Measurements from ENCODE around the gene ZNF638.

The ZNF638 gene

DNA sequence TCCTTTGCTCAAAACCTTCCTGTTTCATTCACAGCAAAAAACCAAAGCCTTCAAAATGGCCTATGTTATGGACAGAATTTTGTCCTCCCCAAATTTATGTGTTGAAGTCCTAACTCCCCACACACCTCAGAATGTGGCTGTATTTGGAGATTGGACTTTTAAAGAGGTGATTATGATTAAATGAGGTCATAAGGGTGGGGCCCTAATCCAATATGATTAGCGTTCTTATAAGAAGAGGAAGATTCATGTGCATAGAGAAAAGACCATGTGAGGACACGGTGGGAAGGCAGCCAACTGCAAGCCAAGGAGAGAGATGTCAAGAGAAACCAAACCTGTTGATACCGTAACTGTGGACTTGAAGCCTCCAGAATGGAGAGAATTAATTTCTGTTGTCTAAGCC lies 4.6 kb upstream of the ZNF638 start:
- Histone ChIP-seq H3K9ac (ENCODE audit: low read depth, low read length, poor library complexity) (no peak overlapping the region), H3K27me3 (ENCODE audit: control insufficient read depth in 3 of 3, insufficient read depth in 3 of 3, low read depth in 1 of 3, low read length in 3 of 3) (no peaks in the 10 kb centered on the region), H3K14ac (ENCODE audit: low read length) (no peak overlapping the region), H3K18ac (ENCODE audit: low read length) (no peak overlapping the region), H2AK5ac (ENCODE audit: low read depth, low read length) (no peak overlapping the region), H3K9me3 (replicated peaks in 1 of 2; ENCODE audit: control insufficient read depth in 2 of 2, insufficient read depth in 1 of 2, low read depth in 1 of 2, low read length in 2 of 2) (no peaks in the 10 kb centered on the region), H2BK5ac (ENCODE audit: low read length) (no peak overlapping the region), H3K4me1 (ENCODE audit: control insufficient read depth in 2 of 2, insufficient read depth in 1 of 2, low read depth in 1 of 2, low read length in 2 of 2) (no peaks in the 10 kb centered on the region), H3K79me1 (ENCODE audit: low read depth, low read length) (no peaks in the 10 kb centered on the region), H2BK12ac (ENCODE audit: low read length) (no peak overlapping the region), H2AFZ (ENCODE audit: low read length) (no peak overlapping the region), H3K27ac (replicated peaks; ENCODE audit: low read length) (no peak overlapping the region), H2BK15ac (ENCODE audit: low read length) (no peak overlapping the region), H3K23ac (ENCODE audit: low read depth, low read length, poor library complexity) (no peak overlapping the region), H4K91ac (ENCODE audit: low read depth, low read length, poor library complexity) (no peak overlapping the region), H3K4me3 (ENCODE audit: low read length in 2 of 2) (no peak overlapping the region), H4K8ac (ENCODE audit: low read depth, low read length) (no peak overlapping the region), H2BK120ac (ENCODE audit: low read depth, low read length) (no peak overlapping the region), H3K36me3 (replicated peaks in 1 of 2; ENCODE audit: control insufficient read depth in 2 of 2, insufficient read depth in 2 of 2, low read length in 2 of 2) (no peaks in the 10 kb centered on the region), H3K4ac (ENCODE audit: low read length) (no peak overlapping the region), H3K4me2 (ENCODE audit: insufficient read depth, low read length, poor library complexity, severe bottlenecking) (no peak overlapping the region)
- no peak for DNase-seq (ENCODE audit: low spot score)
- WGBS, 2 donors (ENCODE audit: extremely low coverage in 2 of 2, insufficient read length in 2 of 2, insufficient replicate concordance in 1 of 2) = no CpG with 5 or more reads among the region's 3 CpGs

- H4K91ac ChIP-seq (ENCODE audit: low read depth, low read length, poor library complexity) = no peak overlapping the region
- no peak overlapping the region for H2AK5ac ChIP-seq (ENCODE audit: low read depth, low read length)
- H3K79me1 ChIP-seq (ENCODE audit: low read depth, low read length) = no peaks in the 10 kb centered on the region
- no peak overlapping the region for H3K14ac ChIP-seq (ENCODE audit: low read length)
- no peak overlapping the region for H2BK12ac ChIP-seq (ENCODE audit: low read length)
- H3K9me3 ChIP-seq (replicated peaks in 1 of 2; ENCODE audit: control insufficient read depth in 2 of 2, insufficient read depth in 1 of 2, low read depth in 1 of 2, low read length in 2 of 2) = no peaks in the 10 kb centered on the region
- no CpG with 5 or more reads among the region's 4 CpGs for WGBS, 2 donors (ENCODE audit: extremely low coverage in 2 of 2, insufficient read length in 2 of 2, insufficient replicate concordance in 1 of 2)
- H3K4me1 ChIP-seq (ENCODE audit: control insufficient read depth in 2 of 2, insufficient read depth in 1 of 2, low read depth in 1 of 2, low read length in 2 of 2) = no peaks in the 10 kb centered on the region
- H3K9ac ChIP-seq (ENCODE audit: low read depth, low read length, poor library complexity) = no peak overlapping the region
- no peak overlapping the region for H3K27ac ChIP-seq (replicated peaks; ENCODE audit: low read length)
- peaks cover 0 to 1% of the 10 kb centered on the region in 2 donors for H3K36me3 ChIP-seq (replicated peaks in 1 of 2; ENCODE audit: control insufficient read depth in 2 of 2, insufficient read depth in 2 of 2, low read length in 2 of 2)
- H3K4ac ChIP-seq (ENCODE audit: low read length) = no peak overlapping the region
- H3K18ac ChIP-seq (ENCODE audit: low read length) = no peak overlapping the region
- no peak overlapping the region for H3K23ac ChIP-seq (ENCODE audit: low read depth, low read length, poor library complexity)
- no peak overlapping the region for H2BK5ac ChIP-seq (ENCODE audit: low read length)
- no peak overlapping the region for H3K4me2 ChIP-seq (ENCODE audit: insufficient read depth, low read length, poor library complexity, severe bottlenecking)
- H3K27me3 ChIP-seq (ENCODE audit: control insufficient read depth in 3 of 3, insufficient read depth in 3 of 3, low read depth in 1 of 3, low read length in 3 of 3) = no peaks in the 10 kb centered on the region
- no peak overlapping the region for H3K4me3 ChIP-seq (ENCODE audit: low read length in 2 of 2)
- H2BK15ac ChIP-seq (ENCODE audit: low read length) = no peak overlapping the region
- no peak overlapping the region for H4K8ac ChIP-seq (ENCODE audit: low read depth, low read length)
- no peak overlapping the region for H2BK120ac ChIP-seq (ENCODE audit: low read depth, low read length)
- no peak for DNase-seq (ENCODE audit: low spot score)
- H2AFZ ChIP-seq (ENCODE audit: low read length) = peak overlapping the region; percentile 48
These were observed 3.7 kb upstream of the ZNF638 start for GRCh38 chr2:71327916-71328315.

GRCh38 chr2:71330155-71330554 lies 1.4 kb upstream of the ZNF638 start:
- DNase-seq (ENCODE audit: low spot score) = no peak
- Histone ChIP-seq H3K9me3 (replicated peaks in 1 of 2; ENCODE audit: control insufficient read depth in 2 of 2, insufficient read depth in 1 of 2, low read depth in 1 of 2, low read length in 2 of 2) (no peaks in the 10 kb centered on the region), H2AK5ac (ENCODE audit: low read depth, low read length) (no peak overlapping the region), H3K27me3 (ENCODE audit: control insufficient read depth in 3 of 3, insufficient read depth in 3 of 3, low read depth in 1 of 3, low read length in 3 of 3) (no peaks in the 10 kb centered on the region), H3K9ac (ENCODE audit: low read depth, low read length, poor library complexity) (no peak overlapping the region), H3K36me3 (replicated peaks in 1 of 2; ENCODE audit: control insufficient read depth in 2 of 2, insufficient read depth in 2 of 2, low read length in 2 of 2) (peaks cover 0 to 22% of the 10 kb centered on the region in 2 donors), H4K8ac (ENCODE audit: low read depth, low read length) (no peak overlapping the region), H2BK5ac (ENCODE audit: low read length) (no peak overlapping the region), H3K79me1 (ENCODE audit: low read depth, low read length) (no peaks in the 10 kb centered on the region), H3K4me3 (ENCODE audit: low read length in 2 of 2) (no peak overlapping the region), H3K18ac (ENCODE audit: low read length) (no peak overlapping the region), H2AFZ (ENCODE audit: low read length) (no peak overlapping the region), H3K14ac (ENCODE audit: low read length) (no peak overlapping the region), H2BK120ac (ENCODE audit: low read depth, low read length) (no peak overlapping the region), H3K27ac (replicated peaks; ENCODE audit: low read length) (no peak overlapping the region), H3K23ac (ENCODE audit: low read depth, low read length, poor library complexity) (no peak overlapping the region), H2BK12ac (ENCODE audit: low read length) (no peak overlapping the region), H3K4ac (ENCODE audit: low read length) (no peak overlapping the region), H3K4me2 (ENCODE audit: insufficient read depth, low read length, poor library complexity, severe bottlenecking) (no peak overlapping the region), H2BK15ac (ENCODE audit: low read length) (no peak overlapping the region), H4K91ac (ENCODE audit: low read depth, low read length, poor library complexity) (no peak overlapping the region), H3K4me1 (ENCODE audit: control insufficient read depth in 2 of 2, insufficient read depth in 1 of 2, low read depth in 1 of 2, low read length in 2 of 2) (peaks cover 0 to 6% of the 10 kb centered on the region in 2 donors)

GRCh38 chr2:71330585-71331330 lies 824 bp upstream of the ZNF638 start:
- Histone ChIP-seq H2BK5ac (ENCODE audit: low read length) (no peak overlapping the region), H3K4me3 (ENCODE audit: low read length in 2 of 2) (peak overlapping the region in 1 of 2 donors; percentile 98), H2BK12ac (ENCODE audit: low read length) (no peak overlapping the region), H3K23ac (ENCODE audit: low read depth, low read length, poor library complexity) (no peak overlapping the region), H3K18ac (ENCODE audit: low read length) (no peak overlapping the region), H2BK120ac (ENCODE audit: low read depth, low read length) (no peak overlapping the region), H3K4me1 (ENCODE audit: control insufficient read depth in 2 of 2, insufficient read depth in 1 of 2, low read depth in 1 of 2, low read length in 2 of 2) (peaks cover 0 to 6% of the 10 kb centered on the region in 2 donors), H2AK5ac (ENCODE audit: low read depth, low read length) (no peak overlapping the region), H4K91ac (ENCODE audit: low read depth, low read length, poor library complexity) (no peak overlapping the region), H3K27ac (replicated peaks; ENCODE audit: low read length) (no peak overlapping the region), H3K27me3 (ENCODE audit: control insufficient read depth in 3 of 3, insufficient read depth in 3 of 3, low read depth in 1 of 3, low read length in 3 of 3) (no peaks in the 10 kb centered on the region), H3K79me1 (ENCODE audit: low read depth, low read length) (no peaks in the 10 kb centered on the region), H4K8ac (ENCODE audit: low read depth, low read length) (no peak overlapping the region), H3K9ac (ENCODE audit: low read depth, low read length, poor library complexity) (no peak overlapping the region), H3K4ac (ENCODE audit: low read length) (no peak overlapping the region), H3K4me2 (ENCODE audit: insufficient read depth, low read length, poor library complexity, severe bottlenecking) (no peak overlapping the region), H3K36me3 (replicated peaks in 1 of 2; ENCODE audit: control insufficient read depth in 2 of 2, insufficient read depth in 2 of 2, low read length in 2 of 2) (peaks cover 0 to 28% of the 10 kb centered on the region in 2 donors), H2BK15ac (ENCODE audit: low read length) (no peak overlapping the region), H3K9me3 (replicated peaks in 1 of 2; ENCODE audit: control insufficient read depth in 2 of 2, insufficient read depth in 1 of 2, low read depth in 1 of 2, low read length in 2 of 2) (no peaks in the 10 kb centered on the region), H3K14ac (ENCODE audit: low read length) (no peak overlapping the region), H2AFZ (ENCODE audit: low read length) (peak overlapping the region; percentile 99)
- no peak for DNase-seq (ENCODE audit: low spot score)
- no CpG with 5 or more reads among the region's 14 CpGs for WGBS, 2 donors (ENCODE audit: extremely low coverage in 2 of 2, insufficient read length in 2 of 2, insufficient replicate concordance in 1 of 2)

Data from neuronal stem cell (in vitro differentiated cells).